ENCODE results near the gene NCEH1. TPM values are rescaled to one million over a fixed set of nuclear protein-coding genes. Genes with fewer than 3 reads are reported as not detected.
A peak's percentile ranks its signal among the peaks of the same experiment; 100 is the strongest.

NCEH1 gene
- total and polyA plus RNA-seq, 2 of the 13 experiments (the other 11 are each of a cell fraction or from before 2014, with no cell fraction given): 12.9 to 21.4 TPM

- no peaks in the 10 kb centered on the region for H4K20me1 ChIP-seq (ENCODE audit: insufficient read depth, low read length)
- in situ Hi-C loops (cut with HindIII; ENCODE audit: extremely low pct_ligation_motif_present, low pct_unique_long_range_greater_than_20kb) (no loop called here), intact Hi-C loops (cut with micrococcal nuclease; ENCODE audit: unreplicated experiment) (no loop called here)
- H3K4me1 ChIP-seq (ENCODE audit: insufficient read depth, low read length): peaks cover 94% of the 10 kb centered on the region
- CTCF ChIA-PET (ENCODE audit: low intra/inter-chr PET ratio, low total read pairs): no interaction called here
- H3K79me2 ChIP-seq (ENCODE audit: insufficient read depth, low read length): peaks cover 73% of the 10 kb centered on the region
- peak; percentile 59; the same call in 1 of the 2 replicates for TF ChIP-seq ZBTB33 (CRISPR knock-in tag; IDR thresholded peaks at IDR 0.05)
- no peak for TF ChIP-seq ZNF124 (CRISPR knock-in tag; IDR thresholded peaks at IDR 0.05)
- no peak for TF ChIP-seq ZNF782 (CRISPR knock-in tag; IDR thresholded peaks at IDR 0.05; ENCODE audit: borderline replicate concordance)
- TF ChIP-seq, protein P1, sequence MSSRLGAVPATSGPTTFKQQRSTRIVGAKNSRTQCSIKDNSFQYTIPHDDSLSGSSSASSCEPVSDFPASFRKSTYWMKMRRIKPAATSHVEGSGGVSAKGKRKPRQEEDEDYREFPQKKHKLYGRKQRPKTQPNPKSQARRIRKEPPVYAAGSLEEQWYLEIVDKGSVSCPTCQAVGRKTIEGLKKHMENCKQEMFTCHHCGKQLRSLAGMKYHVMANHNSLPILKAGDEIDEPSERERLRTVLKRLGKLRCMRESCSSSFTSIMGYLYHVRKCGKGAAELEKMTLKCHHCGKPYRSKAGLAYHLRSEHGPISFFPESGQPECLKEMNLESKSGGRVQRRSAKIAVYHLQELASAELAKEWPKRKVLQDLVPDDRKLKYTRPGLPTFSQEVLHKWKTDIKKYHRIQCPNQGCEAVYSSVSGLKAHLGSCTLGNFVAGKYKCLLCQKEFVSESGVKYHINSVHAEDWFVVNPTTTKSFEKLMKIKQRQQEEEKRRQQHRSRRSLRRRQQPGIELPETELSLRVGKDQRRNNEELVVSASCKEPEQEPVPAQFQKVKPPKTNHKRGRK (CRISPR knock-in tag; IDR thresholded peaks at IDR 0.05): no peak
- TF ChIP-seq ZNF580 (CRISPR knock-in tag; IDR thresholded peaks at IDR 0.05; ENCODE audit: borderline replicate concordance, low read depth): no peak
- TF ChIP-seq HIVEP1 (CRISPR knock-in tag; IDR thresholded peaks at IDR 0.05): no peak
- no peak for TF ChIP-seq KAT8 (CRISPR knock-in tag; IDR thresholded peaks at IDR 0.05)
- peak overlapping the region; percentile 85 for H3K27ac ChIP-seq (ENCODE audit: extremely low read length, insufficient read depth, low read length)
- no peak overlapping the region for H3K4me3 ChIP-seq (replicated peaks in 1 of 3; ENCODE audit: insufficient read depth in 1 of 3, low read depth in 2 of 3, low read length in 3 of 3)
- no peaks in the 10 kb centered on the region for H3K9me3 ChIP-seq (ENCODE audit: low read length)
- BruUV-seq (replicated peaks): no TSS peak
- no peak for DNase-seq (ENCODE audit: low spot score)
- peaks cover 0 to 3% of the 10 kb centered on the region in 2 experiments; a peak in 2 of 5 replicates for H3K36me3 ChIP-seq (replicated peaks in 1 of 2; ENCODE audit: control insufficient read depth in 1 of 2, insufficient read depth in 2 of 2, low read length in 2 of 2)
- no peak for FAIRE-seq
- H3K27me3 ChIP-seq (ENCODE audit: control insufficient read depth in 1 of 2, insufficient read depth in 2 of 2, low read length in 2 of 2): no peaks in the 10 kb centered on the region
- 96% methylated on average over 6 of the region's 6 CpGs for WGBS (ENCODE audit: low lambda C conversion rate)
- H3K9ac ChIP-seq (ENCODE audit: insufficient read depth, low read depth, low read length): no peak overlapping the region
- POLR2A ChIA-PET: interaction anchor here (2.8 kb wide), 1 partner anchor 13 kb away, joined by 15 read pairs; the partner anchor contains the start of gene NCEH1
- no peak for ATAC-seq
- H2AFZ ChIP-seq (ENCODE audit: low read length): no peak overlapping the region
- no peak overlapping the region for H3K4me2 ChIP-seq (ENCODE audit: low read depth, low read length)
These were observed 12.2 kb downstream of the NCEH1 start for GRCh38 chr3:172698631-172699030.
